NCI-H128 (cell line): ENCODE results near the gene PRSS57.
"Not testable (repeated sequence)": the region's sequence is repeated elsewhere in the genome, so short reads cannot be mapped to it uniquely, and the experiment has no call there.

ENCODE experiments used
- DNase-seq: peaks from one replicate; lab custom pipeline; 2025; ENCODE audit not compliant: unreplicated experiment; lab: John Stamatoyannopoulos, UW

PRSS57 gene

DNA sequence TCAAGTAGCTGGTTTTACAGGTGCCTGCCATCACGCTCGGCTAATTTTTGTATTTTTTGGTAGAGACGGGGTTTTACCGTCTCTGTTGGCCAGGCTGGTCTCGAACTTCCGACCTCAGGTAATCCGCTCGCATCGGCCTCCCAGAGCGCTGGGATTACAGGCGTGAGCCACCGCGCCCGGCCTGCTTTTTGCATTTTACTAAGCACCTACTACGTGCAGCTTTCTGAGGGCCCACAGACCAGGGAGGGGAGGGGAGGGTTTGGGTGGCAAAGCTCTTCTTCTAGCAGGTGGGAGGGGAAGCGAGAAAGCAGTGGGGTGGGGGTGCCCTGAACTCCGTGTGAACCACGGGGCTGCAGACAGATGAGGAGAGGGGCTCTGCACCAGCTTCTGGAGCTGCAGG lies 28.5 kb upstream of the PRSS57 start:
- no peak for DNase-seq

DNA sequence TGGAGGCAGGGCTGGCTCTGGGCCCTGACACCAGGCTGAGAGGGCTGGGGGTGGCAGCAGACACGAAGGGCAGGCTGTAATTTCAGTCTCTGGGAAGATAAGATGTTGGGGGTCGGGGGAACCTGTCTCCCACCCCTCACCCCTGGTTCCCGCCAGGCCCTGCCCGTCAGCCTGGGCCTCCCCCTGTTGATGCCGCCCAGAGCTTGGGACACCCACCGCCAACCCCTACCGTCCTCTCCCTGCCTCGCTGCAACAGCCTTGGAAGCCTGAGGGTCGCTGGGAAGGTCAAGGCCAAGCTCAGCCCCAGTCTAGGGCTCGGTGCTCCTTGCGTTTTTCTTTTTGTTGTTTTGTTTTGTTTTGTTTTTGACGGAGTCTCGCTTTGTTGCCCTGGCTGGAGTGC lies 28.0 kb upstream of the PRSS57 start:
- DNase-seq = no peak

DNA sequence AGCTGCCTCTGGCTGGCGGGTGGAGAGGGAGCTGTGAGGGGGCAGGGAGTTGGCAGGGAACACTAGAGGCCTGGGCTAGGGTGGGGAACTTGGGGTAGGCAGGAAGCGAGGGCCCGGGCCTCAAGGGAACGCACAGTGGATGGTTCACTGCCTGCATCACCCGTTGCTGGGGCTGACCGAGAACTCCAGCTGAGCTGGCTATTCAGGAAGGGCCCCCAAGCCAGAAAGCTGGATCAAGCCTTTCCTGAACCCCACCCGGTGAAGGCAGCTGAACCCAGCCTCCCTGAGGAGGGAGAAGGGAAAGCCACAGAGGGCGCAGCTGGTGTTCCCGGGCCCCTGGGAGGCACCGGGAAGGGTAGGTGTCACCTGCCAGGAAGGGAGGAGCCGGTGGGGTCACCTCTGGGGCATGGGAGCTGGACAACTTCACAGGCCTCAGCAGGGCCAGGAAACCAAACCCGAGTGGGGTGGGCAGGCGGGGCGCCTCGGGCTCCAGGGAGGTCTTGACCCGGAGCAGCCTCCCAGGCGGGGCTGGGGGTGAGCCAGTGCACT lies 27.4 kb upstream of the PRSS57 start:
- DNase-seq = no peak

DNA sequence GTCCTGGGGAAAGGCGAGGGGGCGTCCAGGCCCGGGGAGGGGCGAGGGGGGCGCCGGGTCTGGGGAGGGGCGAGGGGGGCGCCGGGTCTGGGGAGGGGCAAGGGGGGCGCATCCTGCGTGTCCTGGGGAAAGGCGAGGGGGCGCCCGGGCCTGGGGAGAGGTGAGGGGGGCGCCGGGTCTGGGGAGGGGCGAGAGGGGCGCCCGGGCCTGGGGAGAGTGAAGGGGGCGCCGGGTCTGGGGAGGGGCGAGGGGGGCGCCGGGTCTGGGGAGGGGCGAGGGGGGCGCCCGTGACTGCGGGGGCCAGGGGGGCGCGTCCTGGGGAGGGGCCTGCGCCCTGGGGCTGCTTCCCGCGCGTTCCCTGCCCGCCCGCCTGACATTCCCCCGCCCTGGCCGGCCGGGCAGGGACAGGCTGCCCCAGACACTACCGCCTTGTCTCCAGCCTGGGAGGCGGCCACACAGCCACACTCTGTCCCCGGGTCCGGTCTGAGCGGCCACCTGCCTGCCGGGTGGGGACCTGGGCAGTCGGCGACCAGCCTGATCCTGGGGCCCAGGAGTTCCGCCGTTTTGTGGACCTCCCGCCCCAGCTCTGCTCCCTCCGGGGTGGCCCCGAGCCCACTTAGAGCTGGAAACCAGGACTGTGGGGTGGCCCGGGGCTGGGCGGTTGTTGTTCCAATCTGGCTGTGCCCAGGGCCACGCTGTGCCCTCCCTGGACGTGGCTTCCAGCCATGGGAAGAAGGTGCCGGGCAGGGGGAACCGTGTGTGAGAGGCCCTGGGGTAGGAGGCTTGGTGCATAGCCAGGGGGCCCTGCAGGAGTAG lies 25.3 kb upstream of the PRSS57 start:
- DNase-seq = no peak

DNA sequence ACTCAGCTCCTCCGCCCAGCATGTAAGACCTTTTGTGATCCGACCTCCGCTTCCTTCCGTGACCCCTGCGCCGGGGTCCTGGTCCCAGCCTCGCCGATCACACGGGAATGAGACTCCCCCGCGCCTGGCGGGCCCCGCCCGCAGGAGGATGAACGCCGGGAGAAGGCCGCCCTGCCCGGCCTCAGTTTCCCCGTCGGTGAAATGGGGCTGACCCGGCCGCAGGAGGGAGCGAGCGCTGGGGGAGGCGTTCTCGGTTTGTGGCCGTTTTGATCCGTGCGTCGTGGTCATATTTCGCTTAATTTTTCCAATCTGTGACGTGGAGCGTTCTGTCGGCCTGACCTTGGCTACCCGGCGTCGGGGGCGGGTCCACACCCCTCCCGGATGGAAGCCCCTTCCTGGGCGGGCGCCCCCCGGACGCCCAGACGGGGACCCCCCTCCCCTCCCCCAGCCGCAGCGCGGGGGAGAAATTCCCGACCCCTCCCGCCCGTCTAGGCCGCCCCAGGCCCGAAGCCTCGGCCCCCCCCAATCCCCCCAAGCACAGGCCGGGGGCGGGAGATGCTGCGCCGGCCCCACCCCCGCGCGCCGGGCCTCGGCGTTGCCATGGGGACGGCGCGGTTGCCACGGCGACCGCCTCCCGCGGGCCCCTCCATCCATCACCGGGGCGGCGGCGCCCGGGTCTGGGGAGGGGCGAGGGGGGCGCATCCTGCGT lies 24.5 kb upstream of the PRSS57 start:
- no peak for DNase-seq

DNA sequence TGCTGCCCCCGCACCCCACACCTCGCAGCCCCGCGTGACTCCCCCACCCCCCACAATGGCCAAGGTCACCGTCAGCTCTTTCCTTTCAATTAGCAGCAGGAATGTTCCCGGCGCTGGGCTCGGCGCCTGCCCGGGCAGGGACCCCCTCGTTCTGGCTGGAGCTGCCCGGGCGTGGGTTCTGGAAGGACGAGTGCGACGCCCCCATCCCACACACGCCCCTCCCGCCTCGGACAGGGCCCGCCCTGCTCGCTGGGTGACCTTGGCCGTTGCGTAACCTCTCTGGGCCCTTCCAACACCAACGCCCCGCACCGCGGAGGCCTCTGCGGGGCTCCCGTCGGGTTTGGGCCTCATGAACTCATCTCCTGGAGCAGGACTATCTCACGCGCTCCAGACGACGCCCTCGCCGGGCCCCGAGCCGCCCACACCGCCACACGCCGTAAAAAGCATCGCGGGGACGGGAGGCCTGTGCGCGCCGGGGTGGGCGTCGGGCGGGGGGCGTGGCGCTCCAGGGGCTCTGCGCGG lies 23.8 kb upstream of the PRSS57 start:
- DNase-seq = no peak

DNA sequence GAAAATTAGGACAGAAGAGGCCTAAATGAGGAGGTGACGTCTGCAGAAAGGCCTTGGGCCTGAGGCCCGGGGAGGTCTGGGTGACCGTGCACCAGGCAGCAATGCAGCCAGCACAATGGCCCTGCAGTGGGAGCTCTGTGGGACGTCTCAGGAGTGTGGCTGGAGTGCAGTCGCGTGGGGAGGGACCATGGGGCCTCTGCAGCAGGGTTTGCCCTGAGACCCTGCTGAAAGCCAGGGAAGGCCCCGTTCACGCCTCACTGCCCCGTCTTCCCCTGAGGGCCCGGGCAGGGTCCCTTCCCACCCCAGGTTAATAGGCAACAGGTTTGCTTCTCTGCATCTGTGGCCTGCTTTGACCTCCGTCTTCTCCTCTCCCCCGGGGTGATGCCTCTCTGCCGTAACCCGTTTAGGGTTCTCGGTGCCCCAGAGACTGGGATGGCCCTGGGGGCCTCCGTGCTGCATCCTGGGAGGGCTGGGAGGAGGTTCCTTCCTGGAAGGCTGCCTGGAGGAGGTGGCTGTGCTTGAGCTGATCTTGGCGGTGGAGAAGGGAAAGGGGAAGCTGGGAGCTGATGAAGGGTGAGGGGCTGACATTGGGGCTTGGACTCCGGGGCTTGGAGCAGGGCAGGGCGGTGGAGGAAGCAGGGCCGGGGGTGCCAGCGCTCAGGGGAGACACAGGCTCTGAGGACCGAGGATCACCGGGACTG lies 23.1 kb upstream of the PRSS57 start:
- no peak for DNase-seq

DNA sequence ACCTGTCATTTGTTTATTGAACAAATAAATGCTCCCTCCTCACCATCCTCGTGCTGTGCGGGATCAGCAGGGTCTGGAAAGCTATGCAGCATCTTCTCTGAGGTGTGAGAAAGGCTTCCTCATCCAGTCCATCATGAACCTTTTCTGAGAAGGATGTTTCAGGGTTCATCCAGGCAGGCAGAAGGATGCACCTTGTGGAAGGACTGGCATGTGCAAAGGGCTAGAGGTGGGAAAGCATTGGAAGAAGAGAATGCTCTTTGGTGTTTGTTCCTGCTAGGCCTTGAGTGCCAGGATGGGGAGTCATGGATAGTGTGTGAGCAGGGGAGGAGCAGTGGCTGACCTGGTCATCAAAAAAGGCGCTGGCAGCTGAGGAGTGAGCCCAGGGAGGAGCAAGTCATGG lies 20.1 kb upstream of the PRSS57 start:
- DNase-seq = no peak

DNA sequence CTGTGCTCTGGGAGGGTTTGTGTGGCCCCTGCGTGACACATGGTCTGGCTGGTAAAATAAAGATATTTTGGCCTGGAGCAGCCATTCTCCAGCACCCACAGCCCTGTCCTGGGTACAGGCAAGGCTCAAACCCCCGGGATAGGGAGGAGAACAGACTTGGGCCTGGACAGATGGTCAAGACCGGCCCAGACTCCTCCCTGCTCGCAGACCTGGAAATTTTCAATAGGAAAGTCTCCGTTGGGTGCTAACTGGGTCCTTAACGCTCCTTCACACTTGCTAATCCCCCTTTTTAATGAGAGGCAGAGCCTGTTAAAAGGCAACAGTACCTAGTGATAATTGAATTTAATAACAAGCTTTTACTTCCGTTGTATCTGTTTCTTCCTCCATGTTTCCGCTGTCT lies 16.0 kb upstream of the PRSS57 start:
- DNase-seq = no peak

DNA sequence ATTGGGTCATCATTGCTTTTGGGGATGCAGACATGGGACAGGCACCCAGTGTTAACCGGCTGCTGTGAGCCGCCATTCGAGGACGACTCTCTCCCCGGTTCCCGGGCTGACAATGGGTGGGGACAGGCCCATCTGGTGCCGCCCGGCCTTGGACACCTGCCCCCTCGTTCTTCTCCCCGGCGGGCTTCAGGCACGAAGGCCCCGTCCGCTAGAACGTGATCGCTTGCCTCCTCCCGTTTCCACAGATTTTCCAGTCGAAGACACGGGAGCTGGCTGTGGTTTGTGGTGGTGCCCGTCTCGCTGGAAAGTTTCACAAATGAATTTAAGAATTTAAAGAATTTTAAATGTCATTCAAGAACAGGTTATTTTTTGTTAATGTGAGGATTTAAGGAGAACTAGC lies 15.5 kb upstream of the PRSS57 start:
- no peak for DNase-seq

DNA sequence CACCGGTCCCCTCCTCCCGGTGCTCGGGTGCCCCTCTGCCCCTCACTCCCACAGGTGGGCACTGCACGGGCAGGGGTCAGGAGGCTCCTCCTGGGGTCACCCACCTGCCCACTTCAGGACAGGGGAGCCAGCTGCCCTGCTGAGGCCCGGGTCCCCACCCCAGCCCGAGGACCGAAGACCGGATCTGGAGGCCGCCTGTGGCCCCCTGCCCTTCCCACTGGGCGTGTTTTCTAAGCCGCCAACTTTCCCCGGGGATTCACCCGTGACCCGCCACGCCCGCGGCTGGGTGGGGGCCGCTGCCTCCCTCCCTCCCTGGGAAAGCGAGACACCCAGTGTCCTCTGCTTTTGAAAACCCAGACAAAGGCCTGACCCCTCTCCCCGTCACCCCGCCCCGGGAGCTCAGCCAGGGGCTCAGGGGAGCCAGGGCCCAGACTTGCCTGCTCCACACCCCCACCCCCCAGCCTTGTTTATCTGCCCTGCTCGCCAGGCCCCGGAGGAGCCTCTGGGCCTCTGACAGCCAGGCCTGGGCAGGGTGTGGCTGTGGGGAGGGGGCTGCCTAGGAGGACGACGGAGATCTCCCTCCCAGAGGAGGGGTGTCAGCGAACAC lies 14.8 kb upstream of the PRSS57 start:
- no peak for DNase-seq

DNA sequence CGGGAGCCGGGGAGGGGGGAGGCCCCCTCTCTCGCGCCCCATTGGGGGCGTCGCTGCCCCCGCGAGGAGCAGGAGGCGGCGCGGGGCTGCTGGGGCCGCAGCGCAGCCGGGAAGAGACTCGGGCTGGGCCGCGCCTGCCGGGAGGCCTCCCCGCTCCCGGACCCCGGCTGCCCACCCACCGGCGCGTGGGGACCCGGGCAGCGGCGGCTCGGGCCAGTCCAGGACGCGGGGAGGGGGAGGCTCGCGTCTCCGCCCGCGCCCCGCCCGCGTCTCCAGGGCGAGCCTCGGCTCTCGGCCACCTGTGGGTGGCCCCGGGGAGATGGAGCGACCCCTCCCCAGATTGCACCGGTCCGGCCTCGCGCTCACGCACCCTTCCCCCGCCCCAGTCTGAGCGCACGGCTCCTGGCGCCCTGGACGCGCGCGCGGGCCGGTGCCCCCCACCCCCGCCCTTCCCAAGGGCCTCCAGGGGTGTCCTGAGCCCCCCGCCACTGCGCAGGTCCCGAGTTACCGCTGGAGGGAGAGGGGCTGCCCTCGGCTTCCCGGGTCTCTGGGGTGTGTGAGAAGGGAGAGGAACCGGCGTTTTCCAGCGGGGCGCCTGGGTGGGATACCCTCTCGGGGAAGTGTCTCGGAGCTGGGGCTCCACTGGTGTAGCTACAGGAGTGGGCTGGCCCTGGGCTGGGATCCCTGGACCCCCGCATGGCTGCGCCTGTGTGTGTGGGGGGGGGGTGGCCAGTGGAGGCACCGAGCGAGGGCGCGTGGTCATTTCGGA lies 14.1 kb upstream of the PRSS57 start:
- no peak for DNase-seq

DNA sequence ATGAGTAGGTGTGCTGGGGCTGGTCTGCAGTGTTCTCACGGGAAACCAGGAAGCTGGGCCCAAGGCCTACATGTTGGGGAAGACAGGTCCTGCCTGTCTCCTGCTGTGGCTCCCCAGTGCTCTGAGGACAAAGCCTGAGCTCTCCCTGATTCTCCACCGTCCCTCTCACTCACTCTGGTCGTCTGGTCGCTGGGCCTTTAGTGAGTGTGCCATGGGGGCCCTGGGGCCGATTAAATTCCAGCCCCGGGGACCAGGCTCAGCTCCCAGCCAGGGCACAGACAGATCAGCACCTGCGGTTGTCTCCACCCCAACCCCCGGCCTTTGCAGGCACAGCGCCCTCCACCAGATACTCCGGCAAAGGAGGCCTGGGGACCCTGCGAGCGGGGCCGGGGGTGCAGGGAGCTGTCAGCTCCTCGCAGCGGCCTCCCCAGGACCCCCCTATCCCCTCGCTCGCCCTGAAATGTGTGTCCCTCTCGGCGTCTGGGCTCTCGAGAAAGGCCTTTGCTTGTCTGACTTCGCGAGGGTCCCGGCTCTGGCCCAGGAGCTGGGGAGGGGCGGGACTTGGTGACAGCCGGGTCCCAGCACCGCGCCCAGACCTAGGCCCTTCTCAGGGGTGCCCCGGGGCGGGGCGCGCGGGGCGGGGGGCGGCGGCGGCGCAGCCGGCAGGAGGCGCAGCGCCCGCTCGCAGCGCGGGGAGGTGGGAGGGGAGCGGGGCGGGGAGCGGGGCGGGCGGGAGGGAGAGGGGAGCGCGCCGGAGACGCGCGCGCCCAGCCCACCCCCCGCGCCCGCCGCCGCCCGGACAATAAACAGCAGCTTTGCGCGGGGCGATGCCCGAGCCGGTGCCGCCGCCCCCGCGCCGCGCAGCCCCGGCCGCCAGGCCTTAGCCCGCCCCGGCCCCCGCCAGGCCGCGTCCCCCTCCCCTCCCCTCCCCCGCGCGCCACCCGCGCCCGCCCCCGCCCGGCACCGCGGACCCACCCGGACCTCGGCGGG lies 13.2 kb upstream of the PRSS57 start, which contains the start of gene PALM:
PALM (plus strand) TSS at position 782 of the 990 bp plus-strand sequence. CDS start 212 bp downstream, outside the sequence.
- DNase-seq = no peak

DNA sequence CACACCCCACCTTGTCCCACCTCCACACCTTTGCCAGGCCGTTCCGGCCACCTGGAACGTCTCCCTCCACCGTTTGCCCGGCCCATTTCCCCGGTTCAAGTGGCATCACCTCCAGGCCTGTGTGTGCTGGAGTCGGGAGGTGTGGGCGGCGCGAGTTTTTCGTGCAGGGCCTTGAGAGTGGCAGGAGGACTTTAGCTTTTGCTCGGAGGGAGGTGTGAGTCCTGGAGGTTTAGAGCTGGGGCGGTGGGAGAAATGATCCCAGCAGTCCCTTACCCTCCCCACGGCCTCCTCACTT lies 9.1 kb upstream of the PRSS57 start:
- DNase-seq = no peak

DNA sequence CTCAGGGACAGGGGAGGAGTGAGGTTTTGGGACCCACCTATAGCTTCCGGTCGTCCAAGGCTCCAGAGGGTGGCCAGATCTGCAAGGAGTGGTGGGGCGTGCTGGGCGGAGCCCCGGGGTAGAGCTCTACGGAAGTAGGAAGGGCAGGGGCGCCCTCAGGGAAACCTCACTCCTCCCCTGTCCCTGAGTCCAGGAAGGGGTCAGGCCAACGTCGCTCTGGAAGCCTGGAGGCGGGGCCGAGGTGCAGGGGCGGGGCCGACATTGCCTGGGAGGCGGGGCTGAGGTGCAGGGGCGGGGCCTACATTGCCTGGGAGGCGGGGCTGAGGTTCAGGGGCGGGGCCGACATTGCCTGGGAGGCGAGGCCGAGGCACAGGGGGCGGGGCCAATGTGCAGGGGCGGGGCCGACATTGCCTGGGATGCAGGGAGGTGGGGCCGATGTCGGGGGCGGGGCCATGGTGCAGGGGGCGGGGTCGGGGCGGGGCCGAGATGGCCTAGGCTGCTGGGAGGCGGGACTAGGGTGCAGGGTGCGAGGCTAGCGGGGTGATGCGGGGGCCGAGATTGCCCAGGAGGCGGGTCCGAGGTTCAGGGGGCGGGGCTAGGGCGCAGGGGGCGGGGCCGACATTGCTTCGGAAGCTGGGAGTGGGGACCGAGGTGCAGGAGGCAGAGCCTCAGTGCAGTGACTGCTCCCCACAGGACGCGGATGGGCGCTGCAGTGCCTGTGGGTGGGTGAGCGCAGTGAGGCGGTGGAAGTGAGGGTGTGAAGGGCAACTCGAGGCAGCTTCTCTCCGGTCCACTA lies 8.6 kb upstream of the PRSS57 start:
- DNase-seq = no peak

DNA sequence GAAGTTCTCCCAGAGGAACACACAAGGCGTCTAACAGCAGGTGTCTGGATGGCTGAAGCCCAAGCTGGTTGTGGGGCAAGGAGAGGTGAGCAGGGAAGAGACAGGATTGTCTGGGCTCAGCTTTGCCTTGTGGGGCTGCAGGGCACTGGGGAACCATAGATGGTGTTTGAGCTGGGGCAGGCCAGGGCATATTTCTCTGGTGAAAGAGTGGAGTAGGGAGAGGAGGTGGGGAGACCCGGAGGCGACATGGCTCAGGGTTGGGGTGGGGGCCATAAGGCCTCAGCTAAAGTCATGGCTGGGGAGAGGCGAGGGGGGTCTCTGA lies 8.0 kb upstream of the PRSS57 start:
- no peak for DNase-seq

DNA sequence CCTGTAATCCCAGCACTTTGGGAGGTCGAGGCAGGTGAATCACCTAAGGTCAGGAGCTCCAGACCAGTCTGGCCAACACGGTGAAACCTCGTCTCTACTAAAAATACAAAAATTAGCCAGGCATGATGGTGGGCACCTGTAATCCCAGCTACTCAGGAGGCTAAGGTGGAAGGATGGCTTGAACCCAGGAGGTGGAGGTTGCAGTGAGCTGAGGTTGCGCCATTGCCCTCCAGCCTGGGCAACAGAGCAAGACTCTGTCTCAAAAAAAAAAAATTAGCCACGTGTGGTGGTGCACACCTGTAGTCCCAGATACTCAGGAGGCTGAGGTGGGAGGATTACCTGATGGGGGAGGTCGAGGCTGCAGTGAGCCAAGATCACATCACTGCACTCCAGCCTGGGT lies 7.6 kb upstream of the PRSS57 start:
- DNase-seq = not testable (repeated sequence)

DNA sequence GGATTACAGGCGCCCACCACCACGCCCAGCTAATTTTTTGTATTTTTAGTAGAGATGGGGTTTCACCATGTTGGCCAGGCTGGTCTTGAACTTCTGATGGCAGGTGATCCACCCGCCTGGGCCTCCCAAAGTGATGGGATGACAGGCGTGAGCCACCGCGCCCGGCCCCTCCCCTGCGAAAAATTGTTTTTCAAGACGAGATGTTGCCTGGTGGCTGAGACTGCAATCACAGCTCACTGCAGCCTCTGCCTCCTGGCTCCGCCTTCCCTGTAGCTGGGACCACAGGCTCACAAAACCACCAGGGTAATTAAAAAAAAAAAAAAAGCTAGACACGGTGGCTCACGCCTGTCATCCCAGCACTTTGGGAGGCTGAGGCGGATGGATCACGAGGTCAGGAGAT lies 4.6 kb upstream of the PRSS57 start:
- not testable (repeated sequence) for DNase-seq

DNA sequence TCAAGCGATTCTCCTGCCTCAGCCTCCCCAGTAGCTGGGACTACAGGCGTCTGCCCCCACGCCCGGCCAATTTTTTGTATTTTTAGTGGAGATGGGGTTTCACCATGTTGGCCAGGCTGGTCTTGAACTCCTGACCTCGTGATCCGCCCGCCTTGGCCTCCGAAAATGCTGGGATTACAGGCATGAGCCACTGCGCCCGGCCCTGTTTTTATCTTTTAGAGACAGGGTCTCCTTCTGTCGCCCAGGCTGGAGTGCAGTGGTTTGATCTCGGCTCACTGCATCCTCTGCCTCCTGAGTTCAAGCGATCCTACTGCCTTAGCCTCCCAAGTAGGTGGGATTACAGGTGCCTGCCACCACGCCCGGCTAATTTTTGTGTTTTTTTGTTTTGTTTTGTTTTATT lies 3.3 kb upstream of the PRSS57 start:
- not testable (repeated sequence) for DNase-seq
